Panc1 (cell line): Measurements from ENCODE around the gene EXOC8. TPM values are rescaled to one million over a fixed set of nuclear protein-coding genes. Genes with fewer than 3 reads are reported as not detected.

Source experiments
- ATAC-seq: fragments of 200-7000 bp; cut with Tn5 transposase; 2 replicates; pipeline ENCODE4 v1.9.1; 2020; ENCODE audit warnings: mild to moderate bottlenecking, moderate library complexity
- BruUV-seq: library from RNA; stranded (reverse); fragments of 400-500 nt; replicated peaks from 2 replicates; lab custom pipeline; 2021; lab: Mats Ljungman, UMichigan
- CTCF ChIA-PET: fragments of 300-600 bp; sonication (Branson Sonifier 250); formaldehyde crosslinking; loops from one replicate; lab custom pipeline; 2022; ENCODE audit warnings: antibody characterized with exemption; lab: Charles Lee
- POLR2A ChIA-PET: fragments of 300-600 bp; sonication (Branson Sonifier 250); formaldehyde crosslinking; loops from one replicate; lab custom pipeline; 2022; ENCODE audit warnings: antibody characterized with exemption; lab: Charles Lee
- DNase-seq: peaks from one replicate; pipeline ENCODE4 v3.0.0-alpha.2; 2010; ENCODE audit warnings: low read depth, low spot score
- H3K27ac ChIP-seq: 2 replicates; pipeline ENCODE4 v1.5.1; 2011; ENCODE audit warnings: mild to moderate bottlenecking, low read length, inconsistent platforms
- H3K27me3 ChIP-seq: fragments of 200-500 bp; sonication (Bioruptor generic); 2 replicates; pipeline ENCODE4 v1.6.0; 2014; ENCODE audit warnings: low read length, inconsistent platforms; ENCODE audit not compliant: control insufficient read depth, insufficient read depth
- H3K36me3 ChIP-seq: fragments of 200-500 bp; sonication (Bioruptor generic); 2 replicates; pipeline ENCODE4 v1.5.1; 2014; ENCODE audit warnings: inconsistent platforms, mild to moderate bottlenecking, low read length, moderate library complexity; ENCODE audit not compliant: control insufficient read depth, insufficient read depth
- H3K4me1 ChIP-seq: 2 replicates; pipeline ENCODE4 v1.5.1; 2011; ENCODE audit warnings: inconsistent platforms, mild to moderate bottlenecking, low read length, moderate library complexity; ENCODE audit not compliant: control insufficient read depth, insufficient read depth
- H3K4me3 ChIP-seq, 2 experiments: 2 replicates each; pipeline ENCODE4 v1.5.1; 2011 to 2012; ENCODE audit warnings: low read depth in 2 of 2, low read length in 2 of 2, mild to moderate bottlenecking in 2 of 2, inconsistent platforms in 1 of 2, moderate library complexity in 1 of 2
- H3K9me3 ChIP-seq: fragments of 200-500 bp; sonication (Bioruptor generic); 2 replicates; pipeline ENCODE4 v1.5.1; 2014; ENCODE audit warnings: low read depth, mild to moderate bottlenecking, inconsistent platforms, low read length, moderate library complexity; ENCODE audit not compliant: control insufficient read depth, insufficient read depth
- POLR2AphosphoS5 ChIP-seq: IDR thresholded peaks from 2 replicates; pipeline ENCODE4 v1.6.1; 2012; ENCODE audit warnings: mild to moderate bottlenecking, low read depth, low read length, moderate library complexity
- SIN3A ChIP-seq: IDR thresholded peaks from 2 replicates; pipeline ENCODE4 v1.6.1; 2012; ENCODE audit warnings: low read depth, mild to moderate bottlenecking, low read length, moderate library complexity, borderline replicate concordance; ENCODE audit not compliant: insufficient read depth
- TCF7L2 ChIP-seq: IDR thresholded peaks from 2 replicates; pipeline ENCODE4 v1.6.1; 2011; ENCODE audit warnings: mild to moderate bottlenecking, low read depth, low read length, inconsistent platforms
- in situ Hi-C: cut with HindIII; loops from 2 replicates; pipeline ENCODE4 v1.10.0; 2016; ENCODE audit warnings: low sequenced_read_pairs, low pct_unique_long_range_greater_than_20kb
- intact Hi-C: fragments of 100-400 bp; cut with micrococcal nuclease; formaldehyde crosslinking; loops from one replicate; pipeline ENCODE4 v1.10.0; 2022; ENCODE audit not compliant: unreplicated experiment
- total RNA-seq: library from RNA; stranded (reverse); gene quantifications from one replicate; pipeline ENCODE4 v1.2.1, GENCODE V29; 2021; ENCODE audit not compliant: unreplicated experiment
- TF ChIP-seq, protein P1 (sequence below): fragments of 450-650 bp; IDR thresholded peaks from 2 replicates; pipeline ENCODE4 v1.5.1; 2017; ENCODE audit warnings: mild to moderate bottlenecking
- TF ChIP-seq, protein P2 (sequence below), 2 experiments: IDR thresholded peaks; 2 replicates each; pipeline ENCODE4 v1.6.1; 2011 to 2012; ENCODE audit warnings: low read depth in 2 of 2, control low read depth in 1 of 2, low read length in 1 of 2, mild to moderate bottlenecking in 1 of 2, moderate library complexity in 1 of 2; ENCODE audit not compliant: insufficient read depth in 1 of 2

EXOC8 gene
- total RNA-seq, 1 experiment from 2014 or later = 14.0 TPM

DNA sequence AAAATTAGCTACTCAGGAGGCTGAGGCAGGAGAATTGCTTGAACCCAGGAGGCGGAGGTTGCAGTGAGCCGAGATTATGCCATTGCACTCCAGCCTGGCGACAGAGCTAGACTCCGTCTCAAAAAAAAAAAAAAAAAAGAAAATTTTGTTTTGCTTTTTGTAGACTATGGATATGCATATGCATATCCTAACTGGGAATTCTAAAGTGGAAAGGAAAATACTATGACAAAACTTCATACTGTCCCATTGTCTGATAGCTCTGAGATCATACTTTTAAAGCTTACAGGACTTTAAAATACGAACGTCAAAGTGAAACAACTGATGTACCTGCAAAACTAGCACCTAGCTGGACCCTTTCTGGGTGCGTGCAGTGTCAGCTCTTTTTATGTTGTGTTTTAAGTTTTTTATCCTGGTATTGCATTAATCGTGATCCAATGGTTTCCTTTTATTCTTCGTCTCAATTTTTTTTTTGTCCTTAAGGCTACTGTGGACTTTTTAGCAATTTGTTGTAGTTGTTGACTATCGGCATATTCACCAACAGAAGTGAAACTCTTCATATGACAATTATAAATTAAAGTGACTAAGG lies 19.6 kb upstream of the EXOC8 start:
- in situ Hi-C loops (no loop called here), intact Hi-C loops (loop anchor here (2.0 to 5.0 kb wide), 2 partner anchors 60 to 228 kb away; no protein-coding TSS in a partner anchor)
- no peak for TF ChIP-seq SIN3A
- no peak; the same call in 1 of the 2 replicates for TF ChIP-seq POLR2AphosphoS5
- TF ChIP-seq, protein P1, sequence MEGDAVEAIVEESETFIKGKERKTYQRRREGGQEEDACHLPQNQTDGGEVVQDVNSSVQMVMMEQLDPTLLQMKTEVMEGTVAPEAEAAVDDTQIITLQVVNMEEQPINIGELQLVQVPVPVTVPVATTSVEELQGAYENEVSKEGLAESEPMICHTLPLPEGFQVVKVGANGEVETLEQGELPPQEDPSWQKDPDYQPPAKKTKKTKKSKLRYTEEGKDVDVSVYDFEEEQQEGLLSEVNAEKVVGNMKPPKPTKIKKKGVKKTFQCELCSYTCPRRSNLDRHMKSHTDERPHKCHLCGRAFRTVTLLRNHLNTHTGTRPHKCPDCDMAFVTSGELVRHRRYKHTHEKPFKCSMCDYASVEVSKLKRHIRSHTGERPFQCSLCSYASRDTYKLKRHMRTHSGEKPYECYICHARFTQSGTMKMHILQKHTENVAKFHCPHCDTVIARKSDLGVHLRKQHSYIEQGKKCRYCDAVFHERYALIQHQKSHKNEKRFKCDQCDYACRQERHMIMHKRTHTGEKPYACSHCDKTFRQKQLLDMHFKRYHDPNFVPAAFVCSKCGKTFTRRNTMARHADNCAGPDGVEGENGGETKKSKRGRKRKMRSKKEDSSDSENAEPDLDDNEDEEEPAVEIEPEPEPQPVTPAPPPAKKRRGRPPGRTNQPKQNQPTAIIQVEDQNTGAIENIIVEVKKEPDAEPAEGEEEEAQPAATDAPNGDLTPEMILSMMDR = no peak
- no peak for TF ChIP-seq TCF7L2
- TF ChIP-seq, protein P2, sequence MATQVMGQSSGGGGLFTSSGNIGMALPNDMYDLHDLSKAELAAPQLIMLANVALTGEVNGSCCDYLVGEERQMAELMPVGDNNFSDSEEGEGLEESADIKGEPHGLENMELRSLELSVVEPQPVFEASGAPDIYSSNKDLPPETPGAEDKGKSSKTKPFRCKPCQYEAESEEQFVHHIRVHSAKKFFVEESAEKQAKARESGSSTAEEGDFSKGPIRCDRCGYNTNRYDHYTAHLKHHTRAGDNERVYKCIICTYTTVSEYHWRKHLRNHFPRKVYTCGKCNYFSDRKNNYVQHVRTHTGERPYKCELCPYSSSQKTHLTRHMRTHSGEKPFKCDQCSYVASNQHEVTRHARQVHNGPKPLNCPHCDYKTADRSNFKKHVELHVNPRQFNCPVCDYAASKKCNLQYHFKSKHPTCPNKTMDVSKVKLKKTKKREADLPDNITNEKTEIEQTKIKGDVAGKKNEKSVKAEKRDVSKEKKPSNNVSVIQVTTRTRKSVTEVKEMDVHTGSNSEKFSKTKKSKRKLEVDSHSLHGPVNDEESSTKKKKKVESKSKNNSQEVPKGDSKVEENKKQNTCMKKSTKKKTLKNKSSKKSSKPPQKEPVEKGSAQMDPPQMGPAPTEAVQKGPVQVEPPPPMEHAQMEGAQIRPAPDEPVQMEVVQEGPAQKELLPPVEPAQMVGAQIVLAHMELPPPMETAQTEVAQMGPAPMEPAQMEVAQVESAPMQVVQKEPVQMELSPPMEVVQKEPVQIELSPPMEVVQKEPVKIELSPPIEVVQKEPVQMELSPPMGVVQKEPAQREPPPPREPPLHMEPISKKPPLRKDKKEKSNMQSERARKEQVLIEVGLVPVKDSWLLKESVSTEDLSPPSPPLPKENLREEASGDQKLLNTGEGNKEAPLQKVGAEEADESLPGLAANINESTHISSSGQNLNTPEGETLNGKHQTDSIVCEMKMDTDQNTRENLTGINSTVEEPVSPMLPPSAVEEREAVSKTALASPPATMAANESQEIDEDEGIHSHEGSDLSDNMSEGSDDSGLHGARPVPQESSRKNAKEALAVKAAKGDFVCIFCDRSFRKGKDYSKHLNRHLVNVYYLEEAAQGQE (IDR thresholded peaks at IDR 0.05; ENCODE audit: insufficient read depth in 1 of 2, low read depth in 2 of 2, low read length in 1 of 2) = no peak
- DNase-seq (no peak), ATAC-seq (peak; percentile 23; the same call in 1 of the 2 replicates)
- Histone ChIP-seq H3K27ac (no peak overlapping the region), H3K36me3 (peaks cover 10% of the 10 kb centered on the region), H3K4me1 (peaks cover 5% of the 10 kb centered on the region; the same call in 1 of the 2 replicates), H3K27me3 (no peaks in the 10 kb centered on the region), H3K9me3 (no peaks in the 10 kb centered on the region), H3K4me3 (no peak overlapping the region)
- POLR2A ChIA-PET = interaction anchor here (0.6 to 0.7 kb wide), 3 partner anchors 13 to 111 kb away, joined by 3 to 7 read pairs (median 3); no protein-coding TSS in a partner anchor
- no TSS peak for BruUV-seq
- CTCF ChIA-PET = interaction anchor here (0.6 kb wide), 1 partner anchor 9 kb away, joined by 3 read pairs; no protein-coding TSS in a partner anchor

DNA sequence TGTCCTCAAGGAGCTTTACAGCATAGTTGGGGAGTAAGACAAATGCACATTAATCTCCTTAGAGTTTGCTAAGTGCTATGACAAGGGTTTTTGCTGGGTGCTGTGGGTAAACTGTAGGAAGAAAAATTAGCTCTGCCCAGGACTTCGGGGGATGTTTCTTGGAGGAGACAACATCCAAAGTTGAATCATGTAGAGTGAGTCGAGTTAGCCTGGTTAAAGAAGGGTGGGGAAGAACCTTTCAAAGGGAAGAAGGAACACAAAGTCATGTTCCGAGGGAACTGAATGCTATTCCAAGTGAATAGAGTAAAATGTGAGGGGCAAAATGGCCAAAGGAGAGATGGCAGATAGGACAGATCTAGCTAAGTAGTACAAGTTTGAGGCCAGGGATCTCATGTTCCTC lies 17.5 kb upstream of the EXOC8 start:
- in situ Hi-C loops = no loop called here
- H3K27me3 ChIP-seq = no peaks in the 10 kb centered on the region
- peaks cover 5% of the 10 kb centered on the region; the same call in 1 of the 2 replicates for H3K4me1 ChIP-seq
- BruUV-seq = no TSS peak
- no peaks in the 10 kb centered on the region for H3K9me3 ChIP-seq
- ChIA-PET POLR2A (no interaction called here), CTCF (interaction anchor here (0.5 kb wide), 1 partner anchor 177 kb away, joined by 3 read pairs; no protein-coding TSS in a partner anchor)
- no peak overlapping the region for H3K4me3 ChIP-seq
- TF ChIP-seq, protein P2 (IDR thresholded peaks at IDR 0.05; ENCODE audit: insufficient read depth in 1 of 2, low read depth in 2 of 2, low read length in 1 of 2) = no peak
- TF ChIP-seq, protein P1 = no peak
- no peak for TF ChIP-seq POLR2AphosphoS5
- no peak for TF ChIP-seq SIN3A
- TF ChIP-seq TCF7L2 = no peak
- peaks cover 22% of the 10 kb centered on the region for H3K36me3 ChIP-seq
- no peak overlapping the region for H3K27ac ChIP-seq
- ATAC-seq (no peak), DNase-seq (no peak)
- intact Hi-C loops = loop anchor here (5.0 kb wide), 1 partner anchor 62 kb away; no protein-coding TSS in a partner anchor
